Amniotic stem cell (primary cell): Measurements from ENCODE around the gene VPS13D.
"Not testable (repeated sequence)": the region's sequence is repeated elsewhere in the genome, so short reads cannot be mapped to it uniquely, and the experiment has no call there.

Source experiments
- DNase-seq: peaks from one replicate; lab custom pipeline; 2025; lab: John Stamatoyannopoulos, UW

The VPS13D gene

GRCh38 chr1:12452262-12452661 is 222.4 kb downstream of the VPS13D start:
- DNase-seq, result no peak

GRCh38 chr1:12453400-12454343 is 223.8 kb downstream of the VPS13D start:
- DNase-seq, result no peak

- DNase-seq, result no peak
These were observed 224.9 kb downstream of the VPS13D start for GRCh38 chr1:12454406-12455391.

- not testable (repeated sequence) for DNase-seq
These were observed 226.3 kb downstream of the VPS13D start for GRCh38 chr1:12456081-12456480.

GRCh38 chr1:12456979-12457378 is 227.1 kb downstream of the VPS13D start:
- DNase-seq, result no peak

- no peak for DNase-seq
These were observed 227.9 kb downstream of the VPS13D start for GRCh38 chr1:12457771-12458170.

- DNase-seq, result no peak
These were observed 228.7 kb downstream of the VPS13D start for GRCh38 chr1:12458571-12458970.

- no peak for DNase-seq
These were observed 230.3 kb downstream of the VPS13D start for GRCh38 chr1:12460121-12460520.

- DNase-seq, result no peak
These were observed 231.2 kb downstream of the VPS13D start for GRCh38 chr1:12460911-12461621.

GRCh38 chr1:12461754-12462153 is 231.9 kb downstream of the VPS13D start:
- no peak for DNase-seq

GRCh38 chr1:12462586-12462985 is 232.8 kb downstream of the VPS13D start:
- no peak for DNase-seq

- DNase-seq, result no peak
These were observed 234.2 kb downstream of the VPS13D start for GRCh38 chr1:12464045-12464461.

- peak; percentile 46 for DNase-seq
These were observed 234.8 kb downstream of the VPS13D start for GRCh38 chr1:12464598-12465056.

- no peak for DNase-seq
These were observed 235.3 kb downstream of the VPS13D start for GRCh38 chr1:12465126-12465525.

- DNase-seq, result no peak
These were observed 237.0 kb downstream of the VPS13D start for GRCh38 chr1:12466816-12467215.

GRCh38 chr1:12467570-12468286 is 237.9 kb downstream of the VPS13D start:
- no peak for DNase-seq

GRCh38 chr1:12468323-12468722 is 238.5 kb downstream of the VPS13D start:
- DNase-seq, result no peak

- DNase-seq, result no peak
These were observed 239.7 kb downstream of the VPS13D start for GRCh38 chr1:12469493-12469892.

GRCh38 chr1:12469990-12470389 is 240.2 kb downstream of the VPS13D start:
- DNase-seq, result no peak

GRCh38 chr1:12470916-12471315 is 241.1 kb downstream of the VPS13D start:
- DNase-seq, result not testable (repeated sequence)

GRCh38 chr1:12472156-12472797 is 242.4 kb downstream of the VPS13D start:
- no peak for DNase-seq
